ENCODE results near the gene ADGRB3.
"Not testable (repeated sequence)": the region's sequence is repeated elsewhere in the genome, so short reads cannot be mapped to it uniquely, and the experiment has no call there.

The ADGRB3 gene

DNA sequence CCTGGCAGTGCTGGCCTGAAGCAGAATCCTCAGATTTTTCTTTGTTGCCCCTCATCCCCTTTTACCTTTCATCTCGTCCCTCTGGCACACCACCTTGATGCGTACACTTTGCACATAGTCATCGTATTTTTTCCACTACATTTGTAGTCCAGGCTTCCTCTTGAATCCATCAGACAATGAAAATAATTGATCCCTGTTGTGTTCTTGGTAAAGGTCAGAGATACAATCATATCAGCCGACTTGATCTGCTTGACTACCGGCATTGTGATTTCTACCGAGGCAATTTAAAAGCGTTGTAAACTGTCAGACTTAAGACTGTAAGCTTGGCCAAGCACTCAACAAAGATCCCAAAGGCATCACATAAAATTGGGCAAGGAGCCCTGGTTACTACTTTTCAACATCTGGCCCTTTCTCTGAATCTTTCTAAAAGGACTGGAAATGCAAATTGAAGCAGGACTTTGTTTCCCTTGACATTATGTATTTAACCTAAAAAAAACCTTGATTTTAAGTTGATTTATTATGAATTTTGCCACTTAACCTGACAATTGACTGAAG is 649.2 kb downstream of the ADGRB3 start:
- no peak for DNase-seq (ENCODE audit: low spot score)
- in situ Hi-C loops (cut with MboI; ENCODE audit: low sequenced_read_pairs, unreplicated experiment): no loop called here
- TF ChIP-seq CTCF (IDR thresholded peaks at IDR 0.05; ENCODE audit: borderline replicate concordance, control extremely low read depth, extremely low read depth, insufficient read depth, missing control alignments): no peak

GRCh38 chr6:69285054-69285453 is 650.0 kb downstream of the ADGRB3 start:
- no peak for TF ChIP-seq CTCF (IDR thresholded peaks at IDR 0.05; ENCODE audit: borderline replicate concordance, control extremely low read depth, extremely low read depth, insufficient read depth, missing control alignments)
- in situ Hi-C loops (cut with MboI; ENCODE audit: low sequenced_read_pairs, unreplicated experiment): no loop called here

DNA sequence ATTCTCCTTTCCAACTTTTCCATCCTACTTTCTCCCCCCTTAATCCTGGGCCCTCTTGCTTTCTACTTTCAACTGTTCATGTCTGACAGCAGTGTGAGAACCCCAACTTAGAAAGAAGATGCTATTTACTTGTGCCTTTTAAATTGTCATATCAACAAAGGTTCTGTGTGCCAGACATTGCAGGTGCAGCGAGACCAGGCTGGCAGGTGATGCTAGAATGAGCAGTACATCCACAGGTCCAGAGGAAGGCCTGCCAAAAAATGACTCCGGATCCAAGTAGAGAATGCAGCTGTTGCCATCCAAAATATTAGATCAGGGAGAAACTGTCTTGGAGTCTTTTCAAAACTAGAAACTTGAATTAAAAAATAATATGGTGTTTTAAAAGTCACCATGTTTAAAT is 651.2 kb downstream of the ADGRB3 start:
- no peak for TF ChIP-seq CTCF (IDR thresholded peaks at IDR 0.05; ENCODE audit: borderline replicate concordance, control extremely low read depth, extremely low read depth, insufficient read depth, missing control alignments)
- DNase-seq (ENCODE audit: low spot score): no peak
- in situ Hi-C loops (cut with MboI; ENCODE audit: low sequenced_read_pairs, unreplicated experiment): no loop called here

More at GRCh38 chr6:69285054-69285453, 650.0 kb downstream of the ADGRB3 start:
- no peak for DNase-seq (ENCODE audit: low spot score)

GRCh38 chr6:69288198-69288597 is 653.1 kb downstream of the ADGRB3 start:
- in situ Hi-C loops (cut with MboI; ENCODE audit: low sequenced_read_pairs, unreplicated experiment); DNase-seq (ENCODE audit: low spot score): not testable (repeated sequence)

- in situ Hi-C loops (cut with MboI; ENCODE audit: low sequenced_read_pairs, unreplicated experiment): no loop called here
- DNase-seq (ENCODE audit: low spot score): no peak
These were observed 654.8 kb downstream of the ADGRB3 start for GRCh38 chr6:69289689-69290495.

GRCh38 chr6:69293471-69293870 is 658.4 kb downstream of the ADGRB3 start:
- DNase-seq (ENCODE audit: low spot score): no peak
- in situ Hi-C loops (cut with MboI; ENCODE audit: low sequenced_read_pairs, unreplicated experiment): no loop called here
- no peak for TF ChIP-seq CTCF (IDR thresholded peaks at IDR 0.05; ENCODE audit: borderline replicate concordance, control extremely low read depth, extremely low read depth, insufficient read depth, missing control alignments)

More at GRCh38 chr6:69289689-69290495, 654.8 kb downstream of the ADGRB3 start:
- no peak for TF ChIP-seq CTCF (IDR thresholded peaks at IDR 0.05; ENCODE audit: borderline replicate concordance, control extremely low read depth, extremely low read depth, insufficient read depth, missing control alignments)

GRCh38 chr6:69294407-69294806 is 659.3 kb downstream of the ADGRB3 start:
- no peak for DNase-seq (ENCODE audit: low spot score)
- in situ Hi-C loops (cut with MboI; ENCODE audit: low sequenced_read_pairs, unreplicated experiment): no loop called here
- TF ChIP-seq CTCF (IDR thresholded peaks at IDR 0.05; ENCODE audit: borderline replicate concordance, control extremely low read depth, extremely low read depth, insufficient read depth, missing control alignments): no peak

Measured in GM13976 (cell line).